ENCODE results near the gene FAM184B. TPM values are rescaled to one million over a fixed set of nuclear protein-coding genes. Genes with fewer than 3 reads are reported as not detected.

Gene FAM184B
- total and polyA plus RNA-seq, 5 experiments from 2014 or later: 0.03 to 0.13 TPM; not detected in 3

DNA sequence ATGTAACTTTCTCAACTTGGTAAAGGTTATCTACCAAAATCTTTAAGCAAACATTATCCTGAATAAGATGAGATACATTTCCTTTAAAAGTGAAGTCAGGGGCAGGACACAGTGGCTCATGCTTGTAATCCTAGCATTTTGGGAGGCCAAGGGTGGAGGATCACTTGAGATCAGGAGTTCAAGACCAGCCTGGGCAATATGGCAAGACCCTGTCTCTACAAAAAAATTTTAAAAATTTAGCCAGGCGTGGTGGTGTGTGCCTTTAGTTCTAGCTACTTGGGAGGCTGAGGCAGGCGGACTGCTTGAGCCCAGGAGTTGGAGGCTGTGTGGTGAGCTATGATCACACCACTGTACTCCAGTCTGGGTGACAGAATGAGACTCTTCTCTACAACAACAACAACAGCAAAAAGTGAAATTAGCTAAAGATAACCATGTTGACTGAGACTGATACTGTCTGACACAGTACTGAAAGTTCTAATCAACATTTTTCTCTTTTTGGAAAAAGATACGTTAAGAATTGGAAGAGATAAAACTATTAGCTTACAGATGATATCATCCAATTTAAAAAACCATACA lies 24.2 kb upstream of the FAM184B start:
- Mint-ChIP-seq H3K4me1 (peaks cover 27 to 71% (median 61%) of the 10 kb centered on the region in 4 donors), H3K36me3 (peaks cover 5 to 71% (median 16%) of the 10 kb centered on the region in 3 donors), H3K9me3 (no peaks in the 10 kb centered on the region), H3K4me3 (peak overlapping the region in 4 of 10 donors; percentile 7 to 97 (median 36)), H3K27ac (peak overlapping the region in 3 of 10 donors; percentile 14 to 65 (median 19)), H3K27me3 (no peaks in the 10 kb centered on the region)
- no peak for ATAC-seq
- POLR2A ChIA-PET: no interaction called here
- no peak for DNase-seq

DNA sequence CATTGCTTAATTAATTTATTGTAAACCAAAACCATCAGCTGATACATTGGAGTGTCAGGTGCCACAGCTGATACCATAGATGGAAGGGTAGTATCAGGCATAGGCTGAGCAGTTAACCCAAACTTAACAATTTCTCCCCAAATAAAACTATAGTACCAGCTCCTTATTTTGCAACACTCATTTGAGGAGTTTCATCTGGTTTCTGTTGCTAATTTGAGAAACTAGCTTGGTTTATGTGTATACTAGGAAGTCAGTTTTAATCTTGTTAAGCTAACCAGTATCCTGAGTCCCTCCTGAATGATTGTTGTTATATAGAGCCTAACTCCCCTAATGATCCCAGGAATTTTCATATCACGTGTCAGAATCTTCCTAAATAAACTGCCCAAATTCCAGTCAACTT lies 16.4 kb upstream of the FAM184B start:
- H3K27ac Mint-ChIP-seq: peak overlapping the region in 2 of 10 donors; percentile 4 to 47

GRCh38 chr4:17794730-17795129 lies 13.3 kb upstream of the FAM184B start:
- Mint-ChIP-seq H3K4me1 (peaks cover 0 to 3% (median 1%) of the 10 kb centered on the region in 4 donors), H3K27me3 (no peaks in the 10 kb centered on the region), H3K27ac (no peak overlapping the region), H3K4me3 (no peak overlapping the region), H3K9me3 (no peaks in the 10 kb centered on the region), H3K36me3 (peaks cover 0 to 46% (median 19%) of the 10 kb centered on the region in 3 donors)
- DNase-seq (no peak), ATAC-seq (no peak)
- POLR2A ChIA-PET: no interaction called here

More for the DNA sequence above, 16.4 kb upstream of the FAM184B start:
- H3K4me1 Mint-ChIP-seq: peaks cover 6 to 13% (median 7%) of the 10 kb centered on the region in 4 donors
- H3K4me3 Mint-ChIP-seq: no peak overlapping the region
- H3K9me3 Mint-ChIP-seq: no peaks in the 10 kb centered on the region
- DNase-seq (no peak), ATAC-seq (no peak)
- H3K27me3 Mint-ChIP-seq: no peaks in the 10 kb centered on the region
- peaks cover 0 to 58% (median 12%) of the 10 kb centered on the region in 3 donors for H3K36me3 Mint-ChIP-seq
- POLR2A ChIA-PET: no interaction called here

DNA sequence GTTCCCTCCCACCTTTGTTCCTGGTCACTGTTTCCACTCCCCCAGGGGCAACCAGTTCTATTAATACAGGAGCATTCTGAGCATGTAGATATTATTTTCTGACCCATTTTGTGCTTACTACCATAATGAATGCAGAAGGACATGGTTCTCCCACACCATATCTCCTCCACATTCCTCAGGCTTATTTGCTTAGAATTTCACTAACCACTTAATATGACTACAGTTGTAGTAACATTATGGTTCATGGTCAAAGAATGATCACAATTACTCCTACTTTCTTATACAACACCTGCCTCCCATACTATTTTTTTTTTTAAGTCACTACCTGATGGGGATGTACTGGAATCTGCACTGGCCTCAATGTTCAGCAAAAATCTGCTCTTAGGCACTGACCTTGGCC lies 7.5 kb upstream of the FAM184B start:
- Mint-ChIP-seq H3K27me3 (peaks cover 0 to 1% (median 0%) of the 10 kb centered on the region in 5 donors), H3K36me3 (peaks cover 0 to 28% (median 21%) of the 10 kb centered on the region in 3 donors), H3K4me3 (no peak overlapping the region), H3K27ac (no peak overlapping the region), H3K4me1 (peaks cover 4 to 10% (median 9%) of the 10 kb centered on the region in 4 donors), H3K9me3 (no peaks in the 10 kb centered on the region)
- ATAC-seq: no peak
- DNase-seq: no peak
- POLR2A ChIA-PET: no interaction called here

GRCh38 chr4:17787315-17787714 lies 5.9 kb upstream of the FAM184B start:
- Mint-ChIP-seq H3K4me3 (no peak overlapping the region), H3K36me3 (peaks cover 0 to 17% (median 16%) of the 10 kb centered on the region in 3 donors), H3K27ac (no peak overlapping the region), H3K9me3 (no peaks in the 10 kb centered on the region), H3K4me1 (peaks cover 4 to 10% (median 9%) of the 10 kb centered on the region in 4 donors), H3K27me3 (peaks cover under 1 to 4% (median under 1%) of the 10 kb centered on the region in 5 donors)
- POLR2A ChIA-PET: no interaction called here
- DNase-seq: no peak
- ATAC-seq: no peak

DNA sequence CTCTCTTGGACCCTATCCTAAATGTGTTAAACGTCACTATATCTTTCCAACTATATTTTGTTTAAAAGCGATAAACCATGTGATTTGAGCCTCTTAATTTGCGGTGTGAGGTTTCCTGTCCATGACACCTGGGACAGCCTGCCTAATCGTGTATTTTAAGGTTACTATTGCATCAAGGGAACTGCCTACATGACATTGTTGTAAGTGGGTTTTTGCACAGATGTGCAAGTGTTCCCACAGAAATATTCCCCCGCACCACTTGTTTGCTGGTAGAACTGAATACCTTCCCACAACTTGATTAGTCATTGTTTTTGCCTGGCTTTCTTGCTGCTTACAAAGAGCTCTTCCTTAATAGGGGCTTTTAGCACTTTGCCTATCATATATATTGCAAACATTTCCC lies 5.1 kb upstream of the FAM184B start:
- no peaks in the 10 kb centered on the region for H3K9me3 Mint-ChIP-seq
- no peak overlapping the region for H3K27ac Mint-ChIP-seq
- H3K27me3 Mint-ChIP-seq: peaks cover 6 to 12% (median 8%) of the 10 kb centered on the region in 5 donors
- DNase-seq (no peak), ATAC-seq (no peak)
- H3K36me3 Mint-ChIP-seq: peaks cover 0 to 16% (median 10%) of the 10 kb centered on the region in 3 donors
- POLR2A ChIA-PET: no interaction called here
- no peak overlapping the region for H3K4me3 Mint-ChIP-seq
- peaks cover 11 to 18% (median 16%) of the 10 kb centered on the region in 4 donors for H3K4me1 Mint-ChIP-seq

DNA sequence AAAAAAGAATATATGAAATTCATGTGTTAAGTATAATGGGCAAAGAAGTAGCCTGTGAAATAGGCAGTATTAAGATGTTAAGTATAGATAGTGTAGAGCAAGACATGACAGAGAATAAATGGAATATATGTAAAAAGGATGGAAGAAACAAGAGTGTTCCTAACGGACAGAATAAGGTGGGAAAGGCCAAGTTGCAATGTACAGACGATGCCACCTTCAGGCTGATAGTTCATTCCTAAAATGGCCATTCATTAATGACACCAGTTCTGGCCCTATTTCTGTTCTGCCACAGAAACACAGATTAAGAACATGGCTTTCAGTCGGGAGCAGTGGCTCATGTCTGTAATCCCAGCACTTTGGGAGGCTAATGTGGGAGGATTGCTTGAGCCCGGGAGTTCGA lies 4.4 kb upstream of the FAM184B start:
- no peak overlapping the region for H3K4me3 Mint-ChIP-seq
- H3K27ac Mint-ChIP-seq: peak overlapping the region in 1 of 10 donors; percentile 18
- peaks cover 0 to 14% (median 5%) of the 10 kb centered on the region in 3 donors for H3K36me3 Mint-ChIP-seq
- ATAC-seq (no peak), DNase-seq (no peak)
- no peaks in the 10 kb centered on the region for H3K9me3 Mint-ChIP-seq
- peaks cover 13 to 20% (median 18%) of the 10 kb centered on the region in 4 donors for H3K4me1 Mint-ChIP-seq
- POLR2A ChIA-PET: no interaction called here
- peaks cover 6 to 19% (median 10%) of the 10 kb centered on the region in 5 donors for H3K27me3 Mint-ChIP-seq

- H3K9me3 Mint-ChIP-seq: no peaks in the 10 kb centered on the region
- DNase-seq: no peak
- H3K27ac Mint-ChIP-seq: no peak overlapping the region
- H3K4me1 Mint-ChIP-seq: peaks cover 12 to 23% (median 18%) of the 10 kb centered on the region in 4 donors
- H3K4me3 Mint-ChIP-seq: peak overlapping the region in 8 of 10 donors; percentile 11 to 75 (median 43)
- H3K36me3 Mint-ChIP-seq: peaks cover 3 to 7% (median 5%) of the 10 kb centered on the region in 3 donors
- POLR2A ChIA-PET: no interaction called here
- peaks cover 28 to 62% (median 38%) of the 10 kb centered on the region in 5 donors for H3K27me3 Mint-ChIP-seq
- peak in 1 of 2 donors; percentile 16 for ATAC-seq
Observed at GRCh38 chr4:17780501-17781299, 721 bp downstream of the FAM184B start.

DNA sequence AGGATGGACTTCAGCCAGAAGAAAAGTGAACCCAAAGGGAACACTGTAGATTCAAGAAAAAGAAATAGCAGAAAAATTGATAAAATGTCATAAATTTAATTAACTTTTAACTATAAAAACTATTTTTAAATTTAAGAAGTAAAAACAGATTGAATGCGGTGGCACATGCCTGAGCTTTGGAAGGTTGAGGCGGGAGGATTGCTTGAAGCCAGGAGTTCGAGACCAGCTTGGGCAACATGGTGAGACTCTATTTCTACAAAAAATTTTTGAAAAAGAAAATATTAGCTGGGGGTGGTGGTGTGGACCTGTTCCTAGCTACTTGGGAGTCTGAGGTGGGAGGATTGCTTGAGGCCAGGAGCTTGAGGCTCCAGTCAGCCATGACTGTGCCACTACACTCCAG lies 3.0 kb downstream of the FAM184B start:
- no peak overlapping the region for H3K4me3 Mint-ChIP-seq
- ATAC-seq: no peak
- H3K36me3 Mint-ChIP-seq: peaks cover 0 to 7% (median 5%) of the 10 kb centered on the region in 3 donors
- peaks cover 28 to 62% (median 40%) of the 10 kb centered on the region in 5 donors for H3K27me3 Mint-ChIP-seq
- H3K9me3 Mint-ChIP-seq: no peaks in the 10 kb centered on the region
- no peak overlapping the region for H3K27ac Mint-ChIP-seq
- DNase-seq: no peak
- H3K4me1 Mint-ChIP-seq: peaks cover 11 to 23% (median 18%) of the 10 kb centered on the region in 4 donors
- POLR2A ChIA-PET: no interaction called here

- DNase-seq (no peak), ATAC-seq (no peak)
- Mint-ChIP-seq H3K36me3 (peaks cover 0 to 4% (median 0%) of the 10 kb centered on the region in 3 donors), H3K27ac (no peak overlapping the region), H3K4me1 (no peaks in the 10 kb centered on the region), H3K27me3 (peaks cover 4 to 17% (median 5%) of the 10 kb centered on the region in 5 donors), H3K9me3 (no peaks in the 10 kb centered on the region), H3K4me3 (no peak overlapping the region)
- POLR2A ChIA-PET: no interaction called here
Observed at GRCh38 chr4:17773135-17773698, 8.2 kb downstream of the FAM184B start.

- H3K4me3 Mint-ChIP-seq: no peak overlapping the region
- H3K4me1 Mint-ChIP-seq: no peaks in the 10 kb centered on the region
- POLR2A ChIA-PET: no interaction called here
- peaks cover 0 to 6% (median 0%) of the 10 kb centered on the region in 5 donors for H3K27me3 Mint-ChIP-seq
- no peak for ATAC-seq
- no peaks in the 10 kb centered on the region for H3K36me3 Mint-ChIP-seq
- no peak overlapping the region for H3K27ac Mint-ChIP-seq
- no peak for DNase-seq
- no peaks in the 10 kb centered on the region for H3K9me3 Mint-ChIP-seq
Observed at GRCh38 chr4:17771284-17771908, 10.0 kb downstream of the FAM184B start.

GRCh38 chr4:17770845-17771244 lies 10.6 kb downstream of the FAM184B start:
- H3K9me3 Mint-ChIP-seq: peaks cover 0 to 5% (median 0%) of the 10 kb centered on the region in 9 donors
- DNase-seq (no peak), ATAC-seq (no peak)
- peaks cover 0 to 3% (median 1%) of the 10 kb centered on the region in 4 donors for H3K4me1 Mint-ChIP-seq
- H3K36me3 Mint-ChIP-seq: peaks cover 0 to 3% (median 0%) of the 10 kb centered on the region in 3 donors
- no peak overlapping the region for H3K4me3 Mint-ChIP-seq
- H3K27me3 Mint-ChIP-seq: peaks cover 0 to 5% (median 0%) of the 10 kb centered on the region in 5 donors
- POLR2A ChIA-PET: no interaction called here
- no peak overlapping the region for H3K27ac Mint-ChIP-seq
